SK-N-SH treated with all-trans-retinoic acid at 6 μM for 48 hours (cell line): ENCODE measurements around the gene APOLD1.
A peak's percentile ranks its signal among the peaks of the same experiment; 100 is the strongest.
"Not testable (repeated sequence)": the region's sequence is repeated elsewhere in the genome, so short reads cannot be mapped to it uniquely, and the experiment has no call there.

Experiments
- ATAC-seq: fragments of 200-7000 bp; cut with Tn5 transposase; 3 replicates; pipeline ENCODE4 v1.9.1; 2020; ENCODE audit warnings: mild to moderate bottlenecking, moderate library complexity
- ARNTL ChIP-seq: fragments of 450-650 bp; formaldehyde crosslinking; IDR thresholded peaks from 2 replicates; pipeline ENCODE4 v1.5.0; 2020; ENCODE audit warnings: low read depth, mild to moderate bottlenecking, moderate library complexity, borderline replicate concordance
- BACH2 ChIP-seq: fragments of 250-450 bp; sonication (Bioruptor Pico); IDR thresholded peaks from 2 replicates; pipeline ENCODE4 v1.9.0; 2021; ENCODE audit warnings: mild to moderate bottlenecking, borderline replicate concordance
- CSDC2 ChIP-seq: fragments of 250-450 bp; sonication (Bioruptor Pico); IDR thresholded peaks from 2 replicates; pipeline ENCODE4 v1.5.0; 2020; ENCODE audit warnings: mild to moderate bottlenecking, moderate library complexity
- ESRRG ChIP-seq: fragments of 250-450 bp; sonication (Bioruptor Pico); IDR thresholded peaks from 2 replicates; pipeline ENCODE4 v1.6.1; 2021; ENCODE audit warnings: mild to moderate bottlenecking
- GLIS3 ChIP-seq: fragments of 250-450 bp; sonication (Bioruptor Pico); IDR thresholded peaks from 2 replicates; pipeline ENCODE4 v1.5.0; 2020; ENCODE audit warnings: mild to moderate bottlenecking, moderate library complexity
- ISL1 ChIP-seq: fragments of 250-450 bp; sonication (Bioruptor Pico); IDR thresholded peaks from 2 replicates; pipeline ENCODE4 v2.1.2; 2022; ENCODE audit warnings: mild to moderate bottlenecking, moderate library complexity
- OSR1 ChIP-seq: fragments of 250-450 bp; sonication (Bioruptor Pico); IDR thresholded peaks from 2 replicates; pipeline ENCODE4 v1.8.0; 2022; ENCODE audit warnings: moderate library complexity, mild to moderate bottlenecking, inconsistent platforms
- RARB ChIP-seq: fragments of 250-450 bp; sonication (Bioruptor Pico); IDR thresholded peaks from 2 replicates; pipeline ENCODE4 v1.8.0; 2021; ENCODE audit warnings: mild to moderate bottlenecking, moderate library complexity
- SNAI2 ChIP-seq: fragments of 250-450 bp; sonication (Bioruptor Pico); IDR thresholded peaks from 2 replicates; pipeline ENCODE4 v1.5.0; 2020; ENCODE audit warnings: mild to moderate bottlenecking, moderate library complexity
- TCF4 ChIP-seq: fragments of 250-450 bp; sonication (Bioruptor Pico); IDR thresholded peaks from 2 replicates; pipeline ENCODE4 v1.8.0; 2021; ENCODE audit warnings: mild to moderate bottlenecking, moderate library complexity, borderline replicate concordance
- TOX ChIP-seq: fragments of 250-450 bp; sonication (Bioruptor Pico); IDR thresholded peaks from 2 replicates; pipeline ENCODE4 v1.8.0; 2021; ENCODE audit warnings: mild to moderate bottlenecking, moderate library complexity, borderline replicate concordance
- ZC3H10 ChIP-seq: fragments of 250-450 bp; sonication (Bioruptor Pico); IDR thresholded peaks from 2 replicates; pipeline ENCODE4 v1.5.1; 2021; ENCODE audit warnings: mild to moderate bottlenecking, moderate library complexity
- ZFP3 ChIP-seq: fragments of 250-450 bp; sonication (Bioruptor Pico); IDR thresholded peaks from 2 replicates; pipeline ENCODE4 v1.5.0; 2020; ENCODE audit warnings: mild to moderate bottlenecking, moderate library complexity
- ZFP30 ChIP-seq: fragments of 450-650 bp; formaldehyde crosslinking; IDR thresholded peaks from 2 replicates; pipeline ENCODE4 v1.5.0; 2022; ENCODE audit warnings: mild to moderate bottlenecking, moderate library complexity
- ZNF70 ChIP-seq: fragments of 450-650 bp; formaldehyde crosslinking; IDR thresholded peaks from 2 replicates; pipeline ENCODE4 v1.5.0; 2020; ENCODE audit warnings: mild to moderate bottlenecking, moderate library complexity
- ZNF8 ChIP-seq: fragments of 450-650 bp; formaldehyde crosslinking; IDR thresholded peaks from 2 replicates; pipeline ENCODE4 v1.5.0; 2020; ENCODE audit warnings: mild to moderate bottlenecking, moderate library complexity
- TF ChIP-seq, protein P1 (sequence below): fragments of 250-450 bp; sonication (Bioruptor Pico); IDR thresholded peaks from 2 replicates; pipeline ENCODE4 v1.8.0; 2020; ENCODE audit warnings: mild to moderate bottlenecking, moderate library complexity, borderline replicate concordance
- TF ChIP-seq, protein P2 (sequence below): fragments of 250-450 bp; sonication (Bioruptor Pico); IDR thresholded peaks from 2 replicates; pipeline ENCODE4 v1.5.0; 2020; ENCODE audit warnings: mild to moderate bottlenecking, moderate library complexity
- TF ChIP-seq, protein P3 (sequence below): fragments of 250-450 bp; sonication (Bioruptor Pico); IDR thresholded peaks from 2 replicates; pipeline ENCODE4 v1.5.1; 2020; ENCODE audit warnings: low read depth, mild to moderate bottlenecking, moderate library complexity
- TF ChIP-seq, protein P4 (sequence below): fragments of 250-450 bp; sonication (Bioruptor Pico); IDR thresholded peaks from 2 replicates; pipeline ENCODE4 v1.5.1; 2021; ENCODE audit warnings: mild to moderate bottlenecking, moderate library complexity

The APOLD1 gene

DNA sequence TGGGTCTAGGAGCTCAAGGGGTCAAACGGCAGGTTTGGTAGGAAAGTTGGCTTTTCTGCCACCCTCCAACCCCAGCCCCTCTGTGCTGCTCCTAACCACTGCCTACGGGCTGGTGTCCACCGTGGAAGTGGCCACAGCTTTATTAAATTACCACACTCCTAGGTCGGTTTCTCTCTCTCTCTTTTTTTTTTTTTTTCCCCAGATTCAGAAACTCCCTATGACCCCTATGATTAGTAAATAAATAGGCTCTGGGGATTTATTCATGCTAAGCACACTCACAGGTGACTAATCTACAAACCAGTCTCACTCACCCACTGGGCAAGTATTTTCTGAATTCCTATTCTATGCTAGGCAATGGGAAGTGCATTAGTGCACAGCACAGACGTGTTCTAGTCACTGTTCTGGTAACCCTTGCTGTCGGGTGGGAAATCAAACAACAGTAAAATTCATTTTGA lies 19.0 kb downstream of the APOLD1 start:
- TF ChIP-seq ISL1 (CRISPR knock-in tag) (no peak), TOX (no peak), BACH2 (no peak)
- ATAC-seq = peak; percentile 79

DNA sequence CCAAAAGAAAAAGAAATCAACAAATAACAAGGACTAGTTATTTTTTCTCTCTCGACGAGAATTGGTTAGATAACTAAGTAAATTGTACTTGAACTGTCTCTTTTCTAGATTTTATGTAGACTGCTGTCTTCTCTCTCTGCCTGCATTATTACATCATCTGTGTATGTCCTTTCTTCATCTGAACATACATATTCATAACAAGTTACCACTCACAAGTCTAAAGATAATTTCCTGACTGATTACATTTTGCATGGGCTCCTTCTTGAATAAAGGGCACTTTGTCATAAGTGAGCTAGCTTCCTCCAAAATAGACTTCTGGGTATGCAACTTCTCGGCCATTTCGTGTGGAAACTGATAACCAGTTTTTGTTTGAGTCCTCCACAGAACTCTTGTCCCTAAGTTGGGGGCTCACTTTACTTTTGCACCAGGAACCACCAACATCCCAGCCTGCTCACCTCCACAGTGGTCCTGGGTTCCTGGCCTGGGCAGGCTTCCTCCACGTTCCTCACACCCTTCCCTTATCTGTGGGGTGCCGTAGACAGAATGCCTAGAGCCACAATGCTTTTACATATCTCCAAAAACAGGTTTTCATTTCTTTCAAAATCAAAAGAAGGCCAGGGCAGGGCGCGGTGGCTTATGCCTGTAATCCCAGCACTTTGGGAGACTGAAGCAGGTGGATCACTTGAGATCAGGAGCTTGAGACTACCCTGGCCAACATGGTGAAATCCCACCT lies 21.5 kb downstream of the APOLD1 start:
- TF ChIP-seq ARNTL = no peak
- TF ChIP-seq TCF4 (CRISPR knock-in tag) = no peak
- no peak for TF ChIP-seq RARB (CRISPR knock-in tag)
- no peak for TF ChIP-seq BACH2
- no peak for TF ChIP-seq ZFP3 (CRISPR knock-in tag)
- TF ChIP-seq OSR1 (CRISPR knock-in tag) = no peak
- TF ChIP-seq TOX = no peak
- TF ChIP-seq ZFP30 (CRISPR knock-in tag) = no peak
- TF ChIP-seq, protein P1, sequence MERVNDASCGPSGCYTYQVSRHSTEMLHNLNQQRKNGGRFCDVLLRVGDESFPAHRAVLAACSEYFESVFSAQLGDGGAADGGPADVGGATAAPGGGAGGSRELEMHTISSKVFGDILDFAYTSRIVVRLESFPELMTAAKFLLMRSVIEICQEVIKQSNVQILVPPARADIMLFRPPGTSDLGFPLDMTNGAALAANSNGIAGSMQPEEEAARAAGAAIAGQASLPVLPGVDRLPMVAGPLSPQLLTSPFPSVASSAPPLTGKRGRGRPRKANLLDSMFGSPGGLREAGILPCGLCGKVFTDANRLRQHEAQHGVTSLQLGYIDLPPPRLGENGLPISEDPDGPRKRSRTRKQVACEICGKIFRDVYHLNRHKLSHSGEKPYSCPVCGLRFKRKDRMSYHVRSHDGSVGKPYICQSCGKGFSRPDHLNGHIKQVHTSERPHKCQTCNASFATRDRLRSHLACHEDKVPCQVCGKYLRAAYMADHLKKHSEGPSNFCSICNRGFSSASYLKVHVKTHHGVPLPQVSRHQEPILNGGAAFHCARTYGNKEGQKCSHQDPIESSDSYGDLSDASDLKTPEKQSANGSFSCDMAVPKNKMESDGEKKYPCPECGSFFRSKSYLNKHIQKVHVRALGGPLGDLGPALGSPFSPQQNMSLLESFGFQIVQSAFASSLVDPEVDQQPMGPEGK (CRISPR knock-in tag) = no peak
- no peak for TF ChIP-seq CSDC2
- TF ChIP-seq, protein P2, sequence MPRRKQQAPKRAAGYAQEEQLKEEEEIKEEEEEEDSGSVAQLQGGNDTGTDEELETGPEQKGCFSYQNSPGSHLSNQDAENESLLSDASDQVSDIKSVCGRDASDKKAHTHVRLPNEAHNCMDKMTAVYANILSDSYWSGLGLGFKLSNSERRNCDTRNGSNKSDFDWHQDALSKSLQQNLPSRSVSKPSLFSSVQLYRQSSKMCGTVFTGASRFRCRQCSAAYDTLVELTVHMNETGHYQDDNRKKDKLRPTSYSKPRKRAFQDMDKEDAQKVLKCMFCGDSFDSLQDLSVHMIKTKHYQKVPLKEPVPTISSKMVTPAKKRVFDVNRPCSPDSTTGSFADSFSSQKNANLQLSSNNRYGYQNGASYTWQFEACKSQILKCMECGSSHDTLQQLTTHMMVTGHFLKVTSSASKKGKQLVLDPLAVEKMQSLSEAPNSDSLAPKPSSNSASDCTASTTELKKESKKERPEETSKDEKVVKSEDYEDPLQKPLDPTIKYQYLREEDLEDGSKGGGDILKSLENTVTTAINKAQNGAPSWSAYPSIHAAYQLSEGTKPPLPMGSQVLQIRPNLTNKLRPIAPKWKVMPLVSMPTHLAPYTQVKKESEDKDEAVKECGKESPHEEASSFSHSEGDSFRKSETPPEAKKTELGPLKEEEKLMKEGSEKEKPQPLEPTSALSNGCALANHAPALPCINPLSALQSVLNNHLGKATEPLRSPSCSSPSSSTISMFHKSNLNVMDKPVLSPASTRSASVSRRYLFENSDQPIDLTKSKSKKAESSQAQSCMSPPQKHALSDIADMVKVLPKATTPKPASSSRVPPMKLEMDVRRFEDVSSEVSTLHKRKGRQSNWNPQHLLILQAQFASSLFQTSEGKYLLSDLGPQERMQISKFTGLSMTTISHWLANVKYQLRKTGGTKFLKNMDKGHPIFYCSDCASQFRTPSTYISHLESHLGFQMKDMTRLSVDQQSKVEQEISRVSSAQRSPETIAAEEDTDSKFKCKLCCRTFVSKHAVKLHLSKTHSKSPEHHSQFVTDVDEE = no peak
- TF ChIP-seq ISL1 (CRISPR knock-in tag) = no peak
- no peak for TF ChIP-seq ESRRG (CRISPR knock-in tag)
- TF ChIP-seq SNAI2 (CRISPR knock-in tag) = no peak
- TF ChIP-seq, protein P3, sequence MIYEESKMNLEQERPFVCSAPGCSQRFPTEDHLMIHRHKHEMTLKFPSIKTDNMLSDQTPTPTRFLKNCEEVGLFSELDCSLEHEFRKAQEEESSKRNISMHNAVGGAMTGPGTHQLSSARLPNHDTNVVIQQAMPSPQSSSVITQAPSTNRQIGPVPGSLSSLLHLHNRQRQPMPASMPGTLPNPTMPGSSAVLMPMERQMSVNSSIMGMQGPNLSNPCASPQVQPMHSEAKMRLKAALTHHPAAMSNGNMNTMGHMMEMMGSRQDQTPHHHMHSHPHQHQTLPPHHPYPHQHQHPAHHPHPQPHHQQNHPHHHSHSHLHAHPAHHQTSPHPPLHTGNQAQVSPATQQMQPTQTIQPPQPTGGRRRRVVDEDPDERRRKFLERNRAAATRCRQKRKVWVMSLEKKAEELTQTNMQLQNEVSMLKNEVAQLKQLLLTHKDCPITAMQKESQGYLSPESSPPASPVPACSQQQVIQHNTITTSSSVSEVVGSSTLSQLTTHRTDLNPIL = no peak
- no peak for TF ChIP-seq GLIS3 (CRISPR knock-in tag)
- TF ChIP-seq, protein P4, sequence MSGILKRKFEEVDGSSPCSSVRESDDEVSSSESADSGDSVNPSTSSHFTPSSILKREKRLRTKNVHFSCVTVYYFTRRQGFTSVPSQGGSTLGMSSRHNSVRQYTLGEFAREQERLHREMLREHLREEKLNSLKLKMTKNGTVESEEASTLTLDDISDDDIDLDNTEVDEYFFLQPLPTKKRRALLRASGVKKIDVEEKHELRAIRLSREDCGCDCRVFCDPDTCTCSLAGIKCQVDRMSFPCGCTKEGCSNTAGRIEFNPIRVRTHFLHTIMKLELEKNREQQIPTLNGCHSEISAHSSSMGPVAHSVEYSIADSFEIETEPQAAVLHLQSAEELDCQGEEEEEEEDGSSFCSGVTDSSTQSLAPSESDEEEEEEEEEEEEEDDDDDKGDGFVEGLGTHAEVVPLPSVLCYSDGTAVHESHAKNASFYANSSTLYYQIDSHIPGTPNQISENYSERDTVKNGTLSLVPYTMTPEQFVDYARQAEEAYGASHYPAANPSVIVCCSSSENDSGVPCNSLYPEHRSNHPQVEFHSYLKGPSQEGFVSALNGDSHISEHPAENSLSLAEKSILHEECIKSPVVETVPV (CRISPR knock-in tag) = no peak
- no peak for TF ChIP-seq ZNF70
- no peak for TF ChIP-seq ZNF8 (CRISPR knock-in tag)
- no peak for ATAC-seq

DNA sequence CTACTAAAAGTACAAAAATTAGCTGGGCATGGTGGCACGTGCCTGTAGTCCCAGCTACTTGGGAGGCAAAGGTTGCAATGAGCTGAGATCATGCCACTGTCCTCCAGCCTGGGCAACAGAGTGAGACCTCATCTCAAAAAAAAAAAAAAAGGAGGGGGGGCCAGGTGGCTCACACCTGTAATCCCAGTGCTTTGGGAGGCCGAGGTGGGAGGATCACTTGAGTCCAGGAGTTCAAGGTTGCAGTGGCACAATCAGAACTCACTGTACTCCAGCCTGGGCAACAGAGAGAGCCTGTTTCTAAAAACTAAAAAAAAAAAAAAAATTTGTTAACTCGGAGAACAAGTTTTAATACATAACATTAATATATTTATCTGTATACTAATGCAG lies 22.1 kb downstream of the APOLD1 start:
- not testable (repeated sequence) for ATAC-seq

DNA sequence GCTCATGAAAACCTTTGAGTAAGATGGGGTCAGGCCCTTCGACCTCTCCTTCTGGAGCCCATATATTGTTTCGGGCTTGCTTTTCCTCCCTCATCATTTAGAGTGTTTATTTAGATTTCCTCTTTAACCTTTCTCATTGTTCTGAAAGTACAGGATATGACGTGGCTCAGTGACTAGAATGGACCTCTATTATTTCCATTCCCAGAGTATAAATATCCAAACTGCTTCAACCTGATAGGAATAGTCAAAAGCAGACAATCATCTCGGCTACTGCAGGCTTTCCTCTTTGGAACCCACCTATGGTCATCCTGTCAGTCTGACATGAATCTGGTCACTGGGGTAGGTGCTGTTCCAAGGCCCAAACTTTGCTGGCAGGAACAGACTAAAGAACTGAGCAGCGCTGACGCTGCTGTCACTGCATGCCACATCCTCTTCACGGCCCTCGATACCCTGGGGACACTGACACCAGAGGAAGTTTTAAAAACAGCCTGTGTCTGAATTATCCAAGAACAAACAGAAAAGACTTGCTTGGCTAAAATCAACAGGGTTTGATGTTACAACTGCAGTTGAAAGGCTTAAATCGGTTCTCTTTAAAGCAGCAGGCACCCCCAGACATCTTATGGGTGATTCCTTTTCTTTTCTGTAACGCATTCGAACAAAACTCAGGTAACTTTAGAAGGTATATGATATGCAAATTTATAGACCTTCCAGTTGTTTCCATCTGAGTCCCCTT lies 22.7 kb downstream of the APOLD1 start:
- TF ChIP-seq ZC3H10 (CRISPR knock-in tag) = no peak
- TF ChIP-seq ZNF70 = no peak
- TF ChIP-seq BACH2 = no peak
- TF ChIP-seq, protein P4 (CRISPR knock-in tag) = no peak
- no peak for TF ChIP-seq TOX
- TF ChIP-seq, protein P1 (CRISPR knock-in tag) = no peak
- TF ChIP-seq ARNTL = no peak
- no peak for ATAC-seq
